Measurements from ENCODE around the gene DLG2. TPM values are rescaled to one million over a fixed set of nuclear protein-coding genes. Genes with fewer than 3 reads are reported as not detected.

DLG2 gene
- total and polyA plus RNA-seq, 2 of the 4 experiments (the other 2 are of a cell fraction), result 0.31 to 0.36 TPM

DNA sequence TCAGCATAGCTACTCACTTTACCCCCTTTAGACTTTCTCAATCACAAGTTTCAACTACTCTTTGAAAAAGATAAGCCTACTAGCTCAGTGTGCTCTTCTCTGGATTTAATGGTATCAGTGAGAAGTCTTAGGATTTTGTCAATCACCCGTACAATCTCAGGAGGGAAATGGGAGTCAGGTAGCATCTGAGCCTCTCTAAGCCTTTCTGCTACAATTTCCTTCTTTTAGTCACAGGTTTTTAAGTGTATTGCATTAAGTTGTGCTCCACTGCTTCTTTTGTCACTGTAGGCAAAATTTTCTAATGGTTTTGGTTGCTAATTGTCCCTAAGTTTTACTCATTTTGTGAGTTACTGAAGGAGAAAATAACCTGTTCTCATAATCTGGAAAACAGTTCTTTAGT lies 1582.4 kb downstream of the DLG2 start:
- Histone ChIP-seq H3K23ac (ENCODE audit: low read depth, low read length) (no peak overlapping the region), H2AFZ (replicated peaks; ENCODE audit: low read length, poor library complexity) (no peak overlapping the region), H2BK5ac (ENCODE audit: low read depth, low read length, poor library complexity, severe bottlenecking) (no peak overlapping the region), H4K91ac (ENCODE audit: insufficient read depth, low read depth, low read length) (no peak overlapping the region), H2BK15ac (ENCODE audit: low read depth, low read length) (no peak overlapping the region), H3K14ac (replicated peaks; ENCODE audit: low read depth, low read length) (no peak overlapping the region), H4K20me1 (ENCODE audit: insufficient read depth, low read length) (no peaks in the 10 kb centered on the region), H3K56ac (ENCODE audit: extremely low read depth, insufficient read depth, low read length) (no peak overlapping the region), H4K8ac (ENCODE audit: low read depth in 2 of 2, low read length in 2 of 2) (no peak overlapping the region), H4K5ac (ENCODE audit: low read depth, low read length) (no peak overlapping the region), H3K27ac (ENCODE audit: insufficient read depth, low read length) (no peak overlapping the region), H3K4me1 (ENCODE audit: control insufficient read depth, insufficient read depth, low read length) (no peaks in the 10 kb centered on the region), H3K27me3 (ENCODE audit: control insufficient read depth, insufficient read depth, low read length) (no peaks in the 10 kb centered on the region), H3K9me3 (ENCODE audit: control insufficient read depth, insufficient read depth, low read length) (0 out of 2 replicates have a peak, but pooled peaks cover 1% of the 10 kb centered on the region), H2BK20ac (ENCODE audit: low read depth, low read length) (no peak overlapping the region), H3K36me3 (ENCODE audit: control insufficient read depth, insufficient read depth, low read length) (no peaks in the 10 kb centered on the region), H3K18ac (ENCODE audit: low read depth, low read length) (no peak overlapping the region), H3K9me1 (ENCODE audit: insufficient read depth, low read length) (no peaks in the 10 kb centered on the region), H2AK9ac (replicated peaks; ENCODE audit: low read depth, low read length, poor library complexity) (no peak overlapping the region), H3K4ac (ENCODE audit: low read depth, low read length) (no peak overlapping the region), H2BK120ac (ENCODE audit: low read depth, low read length) (no peak overlapping the region), H2AK5ac (ENCODE audit: low read depth, low read length) (no peak overlapping the region), H3K9ac (ENCODE audit: low read depth, low read length) (no peak overlapping the region), H3K79me1 (ENCODE audit: low read depth in 1 of 2, low read length in 2 of 2) (no peaks in the 10 kb centered on the region), H3K4me3 (ENCODE audit: insufficient read depth, low read depth, low read length) (no peak overlapping the region), H3K4me2 (ENCODE audit: low read depth, low read length) (no peak overlapping the region)
- no TSS peak for BruUV-seq (replicated peaks)
- intact Hi-C loops (cut with micrococcal nuclease), result no loop called here
- WGBS, 2 experiments (ENCODE audit: extremely low coverage in 2 of 2, insufficient read length in 1 of 2), result no CpG with 5 or more reads among the region's 1 CpG
- ChIA-PET POLR2A (ENCODE audit: unreplicated experiment) (no interaction called here), CTCF (interaction anchor here (0.6 kb wide), 1 partner anchor 521 kb away, joined by 3 read pairs; no protein-coding TSS in a partner anchor)
- DNase-seq (no peak), ATAC-seq (ENCODE audit: low read depth) (no peak)
- TF ChIP-seq MAZ (IDR thresholded peaks at IDR 0.05; ENCODE audit: borderline replicate concordance, low read depth, low read length) (no peak), MAFK (IDR thresholded peaks at IDR 0.05; ENCODE audit: low read depth, low read length) (no peak), POLR2A (IDR thresholded peaks at IDR 0.05; ENCODE audit: low read depth, low read length) (no peak), BHLHE40 (IDR thresholded peaks at IDR 0.05; ENCODE audit: low read depth, low read length) (no peak), SMC3 (IDR thresholded peaks at IDR 0.05; ENCODE audit: low read depth, low read length) (no peak), RCOR1 (IDR thresholded peaks at IDR 0.05; ENCODE audit: insufficient replicate concordance, low read length) (no peak), CEBPB (IDR thresholded peaks at IDR 0.05; ENCODE audit: low read depth, low read length) (no peak), NFE2L2 (IDR thresholded peaks at IDR 0.05; ENCODE audit: low read depth, low read length) (no peak), FOS (IDR thresholded peaks at IDR 0.05; ENCODE audit: low read depth, low read length) (no peak), CHD1 (IDR thresholded peaks at IDR 0.05; ENCODE audit: low read depth, low read length) (no peak)
- TF ChIP-seq, protein P1, sequence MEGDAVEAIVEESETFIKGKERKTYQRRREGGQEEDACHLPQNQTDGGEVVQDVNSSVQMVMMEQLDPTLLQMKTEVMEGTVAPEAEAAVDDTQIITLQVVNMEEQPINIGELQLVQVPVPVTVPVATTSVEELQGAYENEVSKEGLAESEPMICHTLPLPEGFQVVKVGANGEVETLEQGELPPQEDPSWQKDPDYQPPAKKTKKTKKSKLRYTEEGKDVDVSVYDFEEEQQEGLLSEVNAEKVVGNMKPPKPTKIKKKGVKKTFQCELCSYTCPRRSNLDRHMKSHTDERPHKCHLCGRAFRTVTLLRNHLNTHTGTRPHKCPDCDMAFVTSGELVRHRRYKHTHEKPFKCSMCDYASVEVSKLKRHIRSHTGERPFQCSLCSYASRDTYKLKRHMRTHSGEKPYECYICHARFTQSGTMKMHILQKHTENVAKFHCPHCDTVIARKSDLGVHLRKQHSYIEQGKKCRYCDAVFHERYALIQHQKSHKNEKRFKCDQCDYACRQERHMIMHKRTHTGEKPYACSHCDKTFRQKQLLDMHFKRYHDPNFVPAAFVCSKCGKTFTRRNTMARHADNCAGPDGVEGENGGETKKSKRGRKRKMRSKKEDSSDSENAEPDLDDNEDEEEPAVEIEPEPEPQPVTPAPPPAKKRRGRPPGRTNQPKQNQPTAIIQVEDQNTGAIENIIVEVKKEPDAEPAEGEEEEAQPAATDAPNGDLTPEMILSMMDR (conservative IDR thresholded peaks at IDR 0.05; ENCODE audit: low read depth, low read length), result no peak
- in situ Hi-C loops (cut with MboI; ENCODE audit: low sequenced_read_pairs), result no loop called here
- dilution Hi-C loops (cut with HindIII; ENCODE audit: low sequenced_read_pairs, unreplicated experiment), result no loop called here

Measured in IMR-90 (cell line).